Measurements from ENCODE around the gene ATRN.

DNA sequence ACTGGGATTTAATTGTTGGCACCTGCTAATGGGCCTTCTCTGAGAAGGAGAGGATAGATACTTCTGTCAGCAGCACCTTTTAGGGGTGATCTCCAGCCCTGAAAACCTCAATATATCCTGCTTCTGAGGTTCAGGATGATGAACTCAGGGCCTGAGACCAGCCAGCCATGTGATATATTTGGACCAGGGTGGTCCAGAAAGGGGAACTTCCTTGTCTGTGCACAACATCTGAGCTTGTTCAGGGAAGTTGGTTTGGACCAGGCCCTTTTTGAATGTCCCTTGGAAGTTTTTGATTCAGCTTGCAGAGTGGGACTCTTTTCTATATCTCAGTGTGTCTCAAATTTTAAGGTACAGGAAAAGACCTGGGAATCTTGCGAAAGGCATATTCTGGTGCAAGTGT is 106.5 kb downstream of the ATRN start:
- TF ChIP-seq POLR2A (IDR thresholded peaks at IDR 0.05), result no peak
- TF ChIP-seq, protein P1, sequence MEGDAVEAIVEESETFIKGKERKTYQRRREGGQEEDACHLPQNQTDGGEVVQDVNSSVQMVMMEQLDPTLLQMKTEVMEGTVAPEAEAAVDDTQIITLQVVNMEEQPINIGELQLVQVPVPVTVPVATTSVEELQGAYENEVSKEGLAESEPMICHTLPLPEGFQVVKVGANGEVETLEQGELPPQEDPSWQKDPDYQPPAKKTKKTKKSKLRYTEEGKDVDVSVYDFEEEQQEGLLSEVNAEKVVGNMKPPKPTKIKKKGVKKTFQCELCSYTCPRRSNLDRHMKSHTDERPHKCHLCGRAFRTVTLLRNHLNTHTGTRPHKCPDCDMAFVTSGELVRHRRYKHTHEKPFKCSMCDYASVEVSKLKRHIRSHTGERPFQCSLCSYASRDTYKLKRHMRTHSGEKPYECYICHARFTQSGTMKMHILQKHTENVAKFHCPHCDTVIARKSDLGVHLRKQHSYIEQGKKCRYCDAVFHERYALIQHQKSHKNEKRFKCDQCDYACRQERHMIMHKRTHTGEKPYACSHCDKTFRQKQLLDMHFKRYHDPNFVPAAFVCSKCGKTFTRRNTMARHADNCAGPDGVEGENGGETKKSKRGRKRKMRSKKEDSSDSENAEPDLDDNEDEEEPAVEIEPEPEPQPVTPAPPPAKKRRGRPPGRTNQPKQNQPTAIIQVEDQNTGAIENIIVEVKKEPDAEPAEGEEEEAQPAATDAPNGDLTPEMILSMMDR (IDR thresholded peaks at IDR 0.05), result no peak

Measured in sigmoid colon (tissue), 3 donors.